H1 (cell line): ENCODE measurements around the gene ASTN2.

Experiments used
- CREB1 ChIP-seq: IDR thresholded peaks from 2 replicates; pipeline ENCODE4 v1.6.1; 2012; ENCODE audit warnings: inconsistent platforms
- CTCF ChIP-seq, 3 experiments: IDR thresholded peaks; 1 replicate in 2 of 3; 2 replicates in 1 of 3; pipeline versions ENCODE4 v1.5.1 to v1.6.1; 2011; ENCODE audit warnings: low read length in 3 of 3, mild to moderate bottlenecking in 3 of 3, inconsistent platforms in 2 of 3, low read depth in 1 of 3, moderate library complexity in 1 of 3; ENCODE audit not compliant: insufficient read depth in 1 of 3; ENCODE audit errors: control extremely low read depth in 1 of 3
- EP300 ChIP-seq, 2 experiments: IDR thresholded peaks; 1 replicate in 1 of 2; 2 replicates in 1 of 2; pipeline ENCODE4 v1.6.1; 2011 to 2012; ENCODE audit warnings: low read depth in 2 of 2, low read length in 2 of 2, mild to moderate bottlenecking in 2 of 2, borderline replicate concordance in 1 of 2, inconsistent platforms in 1 of 2, moderate library complexity in 1 of 2
- EZH2 ChIP-seq: fragments of 200-600 bp; sonication (generic); IDR thresholded peaks from 2 replicates; pipeline ENCODE4 v1.7.1; 2012; ENCODE audit warnings: low read depth, mild to moderate bottlenecking, moderate library complexity, low read length, inconsistent platforms; ENCODE audit not compliant: severe bottlenecking
- FOSL1 ChIP-seq: IDR thresholded peaks from 2 replicates; pipeline ENCODE4 v1.6.1; 2011; ENCODE audit warnings: mild to moderate bottlenecking, low read depth, low read length, moderate library complexity; ENCODE audit not compliant: insufficient read depth
- KDM5A ChIP-seq: fragments of 200-600 bp; IDR thresholded peaks from 2 replicates; pipeline ENCODE4 v1.7.1; 2012; ENCODE audit warnings: mild to moderate bottlenecking, low read length, inconsistent platforms, mixed read lengths
- MAX ChIP-seq: IDR thresholded peaks from 2 replicates; pipeline ENCODE4 v1.6.1; 2012; ENCODE audit warnings: inconsistent platforms
- POLR2A ChIP-seq, 2 experiments: IDR thresholded peaks; 1 replicate in 1 of 2; 2 replicates in 1 of 2; pipeline ENCODE4 v1.6.1; 2011; ENCODE audit warnings: low read depth in 2 of 2, low read length in 2 of 2, mild to moderate bottlenecking in 2 of 2; ENCODE audit errors: control extremely low read depth in 1 of 2
- POLR2AphosphoS5 ChIP-seq: IDR thresholded peaks from 2 replicates; pipeline ENCODE4 v1.6.1; 2011; ENCODE audit warnings: low read depth, low read length
- RXRA ChIP-seq: IDR thresholded peaks from 2 replicates; pipeline ENCODE4 v1.6.1; 2011; ENCODE audit warnings: low read depth, mild to moderate bottlenecking, low read length, moderate library complexity; ENCODE audit not compliant: insufficient read depth
- SIX5 ChIP-seq: IDR thresholded peaks from 2 replicates; pipeline ENCODE4 v1.6.1; 2011; ENCODE audit warnings: mild to moderate bottlenecking, low read depth, low read length
- TAF1 ChIP-seq: IDR thresholded peaks from 2 replicates; pipeline ENCODE4 v1.6.1; 2011; ENCODE audit warnings: mild to moderate bottlenecking, low read depth, low read length
- TCF12 ChIP-seq: IDR thresholded peaks from 2 replicates; pipeline ENCODE4 v1.6.1; 2011; ENCODE audit warnings: low read depth, mild to moderate bottlenecking, low read length

- TF ChIP-seq KDM5A: no peak
- no peak for TF ChIP-seq CTCF (IDR thresholded peaks at IDR 0.05; ENCODE audit: control extremely low read depth in 1 of 3, insufficient read depth in 1 of 3, low read depth in 1 of 3, low read length in 3 of 3)
- TF ChIP-seq POLR2AphosphoS5: no peak
- no peak for TF ChIP-seq CREB1
- TF ChIP-seq SIX5: no peak
- TF ChIP-seq TCF12: no peak
- TF ChIP-seq TAF1: no peak
- TF ChIP-seq FOSL1: no peak
- TF ChIP-seq RXRA: no peak
- no peak for TF ChIP-seq EZH2
- TF ChIP-seq EP300 (IDR thresholded peaks at IDR 0.05; ENCODE audit: borderline replicate concordance in 1 of 2, low read depth in 2 of 2, low read length in 2 of 2): no peak
- TF ChIP-seq POLR2A (IDR thresholded peaks at IDR 0.05; ENCODE audit: control extremely low read depth in 1 of 2, low read depth in 2 of 2, low read length in 2 of 2): no peak
- TF ChIP-seq MAX: no peak
These were observed 20.9 kb upstream of the ASTN2 start for GRCh38 chr9:117435630-117436261.
